IPS DF 6.9 (cell line): ENCODE data around the gene LTO1.

Experiments
- DNase-seq: peaks from one replicate; pipeline ENCODE4 v3.0.0-alpha.2; 2013; ENCODE audit warnings: low read depth, low spot score
- H3K27ac ChIP-seq: one replicate; pipeline ENCODE4 v1.5.1; 2013; ENCODE audit warnings: low read length, control low read depth
- H3K27me3 ChIP-seq: 2 replicates; pipeline ENCODE4 v1.6.1; 2013; ENCODE audit warnings: mild to moderate bottlenecking, low read length; ENCODE audit not compliant: control insufficient read depth, insufficient read depth
- H3K36me3 ChIP-seq: 2 replicates; pipeline ENCODE4 v1.6.1; 2013; ENCODE audit warnings: low read length; ENCODE audit not compliant: control insufficient read depth, insufficient read depth
- H3K4me1 ChIP-seq: 2 replicates; pipeline ENCODE4 v1.6.1; 2013; ENCODE audit warnings: low read length; ENCODE audit not compliant: control insufficient read depth, insufficient read depth
- H3K4me3 ChIP-seq: 2 replicates; pipeline ENCODE4 v1.5.1; 2013; ENCODE audit warnings: mild to moderate bottlenecking, low read length
- H3K9me3 ChIP-seq: 2 replicates; pipeline ENCODE4 v1.6.1; 2013; ENCODE audit warnings: low read length, inconsistent platforms; ENCODE audit not compliant: control insufficient read depth, insufficient read depth
- WGBS: extraction: QIAGEN DNeasy Blood & Tissue Kit; methylation state at CpG from one replicate; pipeline ENCODE4 v1.1.7; 2013; ENCODE audit warnings: mixed read lengths, missing lambda C conversion rate; ENCODE audit not compliant: insufficient read length, insufficient coverage; 5-methylcytosine and 5-hydroxymethylcytosine counted together

Gene LTO1, protein sequence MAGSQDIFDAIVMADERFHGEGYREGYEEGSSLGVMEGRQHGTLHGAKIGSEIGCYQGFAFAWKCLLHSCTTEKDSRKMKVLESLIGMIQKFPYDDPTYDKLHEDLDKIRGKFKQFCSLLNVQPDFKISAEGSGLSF

DNA sequence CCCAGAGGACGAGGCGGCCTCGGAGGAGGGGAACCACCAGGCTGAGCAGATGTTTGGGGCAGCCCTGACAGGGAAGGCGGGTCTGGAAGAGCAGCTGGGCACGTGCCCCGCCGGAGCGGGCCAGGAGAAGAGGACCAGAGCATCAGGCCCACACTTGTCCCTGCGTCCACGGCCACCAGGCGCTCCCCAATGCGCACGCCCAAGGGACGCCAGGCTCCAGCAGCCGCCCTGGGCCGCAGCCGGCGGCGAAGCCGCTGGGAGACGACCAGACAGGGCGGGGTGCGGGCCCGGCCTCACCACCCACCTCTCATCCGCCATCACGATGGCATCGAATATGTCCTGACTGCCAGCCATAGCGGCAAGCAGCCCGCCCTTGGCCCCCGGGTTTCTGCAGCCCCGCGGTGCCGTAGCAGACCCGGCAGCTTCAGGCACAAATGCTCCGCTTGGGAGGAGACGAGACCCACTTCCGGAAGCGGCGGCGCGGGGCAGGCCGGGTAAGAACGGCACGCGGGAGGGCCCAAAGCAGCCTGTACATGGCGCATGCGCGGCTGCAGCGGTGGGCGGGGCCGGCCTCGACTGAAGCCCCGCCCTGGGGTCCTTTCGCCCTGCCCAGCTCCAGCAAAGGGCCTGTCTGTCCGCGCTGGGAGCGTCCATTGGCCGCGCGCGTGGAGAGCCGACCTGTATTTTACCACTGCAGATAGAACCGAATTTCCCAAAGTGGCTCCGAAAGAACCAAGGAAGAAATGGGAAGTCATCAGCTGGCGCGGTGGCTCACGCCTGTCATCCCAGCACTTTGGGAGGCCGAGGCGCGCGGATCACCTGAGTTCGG, at the start of gene LTO1:
LTO1 (minus strand) TSS at position 468 of the 829 bp plus-strand sequence; CDS start at position 354, 114 bp downstream.
- WGBS = no CpG with 5 or more reads among the region's 72 CpGs
- H3K27ac ChIP-seq = no peak within 1 kb of the TSS

DNA sequence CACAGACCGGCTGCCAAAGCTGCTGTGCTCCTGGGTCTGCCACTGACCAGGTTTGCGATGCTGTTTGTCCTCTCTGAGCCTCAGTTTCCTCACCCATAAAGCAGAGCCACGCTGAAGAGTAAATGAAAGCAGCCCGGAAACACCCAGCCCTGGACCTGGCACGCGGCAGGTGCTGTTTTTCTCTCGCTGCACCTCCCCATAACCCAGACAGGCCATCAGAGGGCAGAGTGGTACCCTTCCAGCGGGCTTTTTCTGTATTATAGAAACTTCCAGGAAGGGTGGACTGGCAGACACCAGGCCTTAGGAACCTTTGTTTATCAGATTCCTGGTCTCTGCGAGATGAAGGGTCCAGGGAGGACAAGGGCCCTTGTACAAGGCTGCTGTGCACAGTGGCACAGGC, 46.6 kb upstream of the LTO1 start:
- no peaks in the 10 kb centered on the region for H3K9me3 ChIP-seq
- WGBS = no CpG with 5 or more reads among the region's 9 CpGs
- DNase-seq = no peak
- no peak overlapping the region for H3K4me3 ChIP-seq
- no peaks in the 10 kb centered on the region; the same call in 1 of the 2 replicates for H3K4me1 ChIP-seq
- no peaks in the 10 kb centered on the region for H3K36me3 ChIP-seq
- no peaks in the 10 kb centered on the region for H3K27me3 ChIP-seq
- H3K27ac ChIP-seq = no peak overlapping the region

More for the DNA sequence above, at the start of gene LTO1:
- Histone ChIP-seq H3K36me3 (peaks cover 4% of the 10 kb centered on the region; the same call in 1 of the 2 replicates), H3K9me3 (no peaks in the 10 kb centered on the region), H3K27me3 (no peaks in the 10 kb centered on the region), H3K4me1 (no peaks in the 10 kb centered on the region), H3K4me3 (peak within 1 kb of the TSS; percentile 90)
- peak; percentile 64 for DNase-seq

DNA sequence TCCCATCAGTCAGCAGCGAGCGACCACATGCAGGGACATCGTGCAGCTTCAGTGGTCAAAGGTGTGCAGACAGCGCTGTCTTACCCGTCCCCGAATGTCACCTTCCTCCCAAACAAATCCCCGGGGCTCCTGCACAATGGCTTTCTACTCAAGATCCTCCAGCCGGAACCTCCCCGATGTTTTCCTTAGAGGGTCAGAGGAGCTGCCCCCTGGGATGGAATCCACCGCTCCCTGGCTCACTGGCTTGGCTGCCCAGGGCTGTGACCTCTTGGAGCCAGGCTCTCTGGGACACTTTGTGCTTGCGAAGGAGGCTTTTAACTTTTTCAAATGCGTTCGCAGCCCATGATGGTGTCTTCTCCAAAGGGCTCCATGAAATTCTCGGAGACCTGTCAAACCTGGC, 46.0 kb upstream of the LTO1 start:
- H3K4me1 ChIP-seq = no peaks in the 10 kb centered on the region; the same call in 1 of the 2 replicates
- no peak for DNase-seq
- no peaks in the 10 kb centered on the region for H3K9me3 ChIP-seq
- H3K27ac ChIP-seq = no peak overlapping the region
- WGBS = no CpG with 5 or more reads among the region's 14 CpGs
- H3K27me3 ChIP-seq = no peaks in the 10 kb centered on the region
- no peaks in the 10 kb centered on the region for H3K36me3 ChIP-seq
- no peak overlapping the region for H3K4me3 ChIP-seq

DNA sequence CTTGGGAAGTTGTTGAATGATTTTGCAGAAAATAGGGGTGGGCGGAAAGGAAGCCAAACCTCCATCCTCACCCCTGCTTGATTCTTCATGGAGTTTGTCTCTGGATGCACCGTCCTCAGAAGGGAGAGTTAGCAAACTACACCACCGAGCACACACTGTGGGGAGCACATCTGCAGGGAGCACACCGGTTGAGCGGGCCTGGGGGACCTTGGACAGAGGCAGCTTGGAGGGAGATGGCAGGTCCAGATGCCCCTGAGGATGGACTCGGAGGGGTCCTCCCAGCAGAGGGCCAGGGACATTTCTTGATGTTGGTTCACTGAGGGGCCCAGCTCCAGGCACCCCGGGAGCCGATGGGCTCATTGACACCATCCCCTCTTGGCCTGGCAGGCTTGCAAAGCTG, 43.8 kb upstream of the LTO1 start:
- WGBS = no CpG with 5 or more reads among the region's 8 CpGs
- H3K36me3 ChIP-seq = no peaks in the 10 kb centered on the region
- no peak overlapping the region for H3K27ac ChIP-seq

DNA sequence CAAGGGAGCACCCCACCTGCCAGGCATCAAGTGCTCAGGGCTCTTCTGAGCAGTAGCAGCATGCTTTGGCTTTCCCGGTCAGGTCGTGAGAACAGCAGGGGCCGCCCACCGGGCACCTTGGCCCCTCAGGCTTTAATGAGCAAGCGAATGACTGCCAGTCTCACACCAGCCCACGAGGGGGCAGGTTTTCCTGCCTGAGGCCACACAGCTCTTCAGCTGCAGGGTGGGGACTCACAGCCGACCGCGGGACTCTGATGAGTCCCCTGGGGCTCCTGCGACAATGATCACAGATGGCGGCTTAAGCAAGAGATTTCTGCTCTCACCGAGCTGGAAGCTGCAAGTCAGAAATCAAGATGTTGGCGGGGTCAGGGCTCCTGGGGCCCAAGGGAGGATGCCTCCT, 43.0 kb upstream of the LTO1 start:
- no peaks in the 10 kb centered on the region for H3K27me3 ChIP-seq
- H3K27ac ChIP-seq = no peak overlapping the region
- no CpG with 5 or more reads among the region's 13 CpGs for WGBS
- H3K4me3 ChIP-seq = no peak overlapping the region
- no peak for DNase-seq
- H3K4me1 ChIP-seq = no peaks in the 10 kb centered on the region; the same call in 1 of the 2 replicates
- no peaks in the 10 kb centered on the region for H3K9me3 ChIP-seq
- H3K36me3 ChIP-seq = no peaks in the 10 kb centered on the region

More for the DNA sequence above, 43.8 kb upstream of the LTO1 start:
- Histone ChIP-seq H3K4me3 (no peak overlapping the region), H3K27me3 (no peaks in the 10 kb centered on the region), H3K4me1 (no peaks in the 10 kb centered on the region; the same call in 1 of the 2 replicates), H3K9me3 (no peaks in the 10 kb centered on the region)
- no peak for DNase-seq

DNA sequence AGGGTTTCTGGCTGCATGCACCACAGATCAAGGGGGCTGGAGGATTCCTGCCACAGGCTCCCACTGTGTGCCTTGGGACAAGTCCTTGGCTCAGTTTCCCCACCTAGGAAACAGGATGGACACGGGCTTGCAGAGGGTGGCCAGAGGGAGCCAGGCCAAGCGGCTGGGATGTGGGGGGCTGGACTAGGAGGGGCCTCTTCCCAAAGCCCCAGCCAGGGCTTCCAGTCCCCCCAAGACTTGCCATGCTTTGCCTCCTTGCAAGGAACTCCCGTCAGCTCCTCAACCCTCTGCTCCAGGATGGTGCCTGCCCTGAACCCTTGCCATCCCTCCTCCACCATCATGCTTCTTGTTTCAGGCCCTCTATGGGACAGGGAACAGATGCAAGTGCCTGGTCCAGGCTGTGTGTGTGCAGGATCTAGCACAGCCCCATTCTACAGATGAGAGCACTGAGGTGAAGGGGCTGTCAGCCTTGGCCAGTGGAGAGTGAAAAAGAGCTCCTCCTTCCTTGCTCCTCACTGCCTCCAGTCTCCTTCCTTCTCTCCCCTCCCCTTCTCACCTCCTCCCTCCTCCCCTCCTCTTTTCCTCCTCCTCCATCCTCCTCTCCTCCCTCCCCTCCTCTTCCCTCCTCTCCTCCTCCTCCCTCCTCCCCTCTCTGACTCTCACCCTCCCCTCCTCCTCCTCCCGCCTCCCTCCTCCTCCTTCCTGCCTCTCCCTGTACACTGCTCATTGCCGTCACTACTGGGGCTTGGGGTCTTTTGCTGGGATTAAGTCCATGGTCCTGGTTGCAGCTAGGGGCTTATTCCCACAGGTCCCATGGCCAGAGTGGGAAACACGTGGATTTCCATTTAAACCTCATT, 42.0 kb upstream of the LTO1 start:
- Histone ChIP-seq H3K4me3 (no peak overlapping the region), H3K27ac (no peak overlapping the region), H3K36me3 (no peaks in the 10 kb centered on the region), H3K27me3 (no peaks in the 10 kb centered on the region), H3K9me3 (no peaks in the 10 kb centered on the region), H3K4me1 (peaks cover 2% of the 10 kb centered on the region; the same call in 1 of the 2 replicates)
- WGBS = no CpG with 5 or more reads among the region's 6 CpGs
- no peak for DNase-seq

DNA sequence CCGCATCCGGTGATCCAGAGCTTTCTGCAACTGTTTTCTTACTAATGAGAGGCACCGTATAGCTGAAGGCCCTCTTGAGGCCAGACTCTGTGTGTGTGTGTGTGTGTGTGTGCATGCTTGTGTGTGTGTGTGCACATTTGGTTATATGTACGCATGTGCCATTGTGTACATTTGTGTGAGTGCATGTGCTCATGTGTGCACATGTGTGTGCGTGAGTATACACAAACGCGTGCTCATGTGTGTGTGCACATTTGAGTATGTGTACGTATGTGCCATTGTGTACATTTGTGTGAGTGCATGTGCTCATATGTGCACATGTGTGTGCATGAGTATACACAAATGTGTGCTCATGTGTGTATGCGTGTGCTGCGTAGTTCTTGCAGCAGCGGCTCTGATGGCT, 40.9 kb upstream of the LTO1 start:
- Histone ChIP-seq H3K27me3 (no peaks in the 10 kb centered on the region), H3K4me3 (no peak overlapping the region), H3K4me1 (peaks cover 2% of the 10 kb centered on the region; the same call in 1 of the 2 replicates), H3K36me3 (no peaks in the 10 kb centered on the region), H3K27ac (no peak overlapping the region), H3K9me3 (no peaks in the 10 kb centered on the region)
- no CpG with 5 or more reads among the region's 11 CpGs for WGBS
- DNase-seq = no peak

DNA sequence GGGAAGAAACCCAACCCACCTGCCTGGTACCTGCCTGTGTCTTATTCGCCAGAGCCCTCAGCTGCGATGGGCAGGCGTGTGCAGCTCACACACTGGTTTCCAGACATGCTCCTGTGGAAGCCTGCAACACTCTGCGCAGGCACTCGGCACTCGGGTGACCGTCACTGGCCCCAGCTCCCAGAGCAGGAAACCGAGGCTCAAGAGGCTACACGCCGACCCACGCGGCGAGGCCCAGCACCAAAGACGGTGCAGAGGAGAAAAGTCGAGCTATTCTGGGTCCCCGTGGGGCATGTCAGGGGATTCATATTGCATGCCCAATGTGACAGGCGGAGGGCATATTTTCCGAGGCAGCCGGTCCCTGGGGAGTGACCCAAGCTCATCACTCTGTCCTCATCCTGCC, 40.3 kb upstream of the LTO1 start:
- Histone ChIP-seq H3K36me3 (no peaks in the 10 kb centered on the region), H3K4me1 (peaks cover 2% of the 10 kb centered on the region; the same call in 1 of the 2 replicates), H3K4me3 (no peak overlapping the region), H3K27ac (no peak overlapping the region), H3K27me3 (no peaks in the 10 kb centered on the region), H3K9me3 (no peaks in the 10 kb centered on the region)
- DNase-seq = no peak
- WGBS = no CpG with 5 or more reads among the region's 19 CpGs

DNA sequence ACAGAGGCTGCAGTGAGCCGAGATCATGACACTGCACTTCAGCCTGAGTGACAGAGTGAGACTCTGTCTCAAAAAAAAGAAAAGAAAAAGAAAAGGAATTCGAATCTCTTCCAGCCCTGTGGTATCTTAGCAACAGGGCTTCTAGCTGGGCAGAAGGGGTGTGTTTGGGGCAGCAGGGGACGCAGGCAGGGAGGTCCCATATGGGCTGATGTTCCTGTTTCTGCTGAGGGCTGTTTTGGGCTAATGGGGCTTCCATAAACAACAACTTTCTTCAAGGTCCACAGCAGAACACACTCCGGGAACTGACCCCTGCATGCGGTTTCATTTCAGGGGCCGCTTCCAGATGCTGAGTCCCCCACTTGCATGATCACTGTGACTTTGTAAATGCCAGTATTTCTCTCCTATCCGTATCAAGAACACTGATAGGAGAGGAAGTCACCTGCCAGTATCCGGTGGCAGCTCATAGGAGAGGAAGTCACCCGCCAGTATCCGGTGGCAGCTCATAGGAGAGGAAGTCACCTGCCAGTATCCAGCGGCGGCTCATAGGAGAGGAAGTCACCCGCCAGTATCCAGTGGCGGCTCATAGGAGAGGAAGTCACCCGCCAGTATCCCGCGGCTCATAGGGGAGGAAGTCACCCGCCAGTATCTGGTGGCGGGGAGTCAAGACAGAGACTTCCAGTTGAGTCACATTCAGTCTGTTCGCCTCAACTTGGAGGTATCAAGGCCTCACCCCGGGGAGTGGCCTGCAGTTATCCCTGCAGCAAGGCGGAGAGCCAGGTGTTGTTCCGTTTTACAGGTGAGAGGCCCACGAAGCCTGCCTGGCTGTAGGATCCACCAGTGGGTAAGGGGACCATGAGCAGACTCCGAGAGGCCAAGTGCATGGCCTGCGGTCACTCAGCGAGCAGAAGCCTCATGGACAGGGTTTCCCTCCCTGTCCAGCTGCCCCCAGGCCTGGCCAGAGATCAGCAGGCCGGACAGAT, 37.0 kb upstream of the LTO1 start:
- no peak for DNase-seq
- Histone ChIP-seq H3K36me3 (no peaks in the 10 kb centered on the region), H3K9me3 (no peaks in the 10 kb centered on the region), H3K4me1 (peaks cover 4% of the 10 kb centered on the region), H3K27me3 (no peaks in the 10 kb centered on the region), H3K4me3 (no peak overlapping the region), H3K27ac (no peak overlapping the region)
- WGBS = no CpG with 5 or more reads among the region's 28 CpGs
